A549 (cell line): ENCODE data around the gene SLC7A4. TPM values are rescaled to one million over a fixed set of nuclear protein-coding genes. Genes with fewer than 3 reads are reported as not detected.
A peak's percentile ranks its signal among the peaks of the same experiment; 100 is the strongest.

Experiments
- ATAC-seq, 2 experiments: fragments of 200-7000 bp in 1 of 2; fragments of >200 bp in 1 of 2; cut with Nextera tagmentation in 1 of 2; cut with Tn5 transposase in 1 of 2; 3 replicates each; pipeline versions ENCODE4 v1.8.0 to v1.9.1; 2018 to 2020; ENCODE audit warnings: mild to moderate bottlenecking in 1 of 2, moderate library complexity in 1 of 2
- CTCF ChIA-PET: fragments of 300-600 bp; sonication (Branson Sonifier 250); formaldehyde crosslinking; extraction: SDS; loops from one replicate; lab custom pipeline; 2021; ENCODE audit warnings: antibody characterized with exemption, inconsistent platforms; lab: Yijun Ruan, JAX
- POLR2A ChIA-PET: fragments of 350-600 bp; formaldehyde crosslinking; extraction: SDS; loops from one replicate; lab custom pipeline; 2021; ENCODE audit warnings: antibody characterized with exemption, inconsistent platforms; lab: Yijun Ruan, JAX
- DNase-seq, 2 experiments: peaks; one replicate each; pipeline versions ENCODE4 v3.0.0 to v3.0.0-alpha.2; 2011 to 2016; ENCODE audit warnings: low read depth in 1 of 2, low spot score in 1 of 2
- FAIRE-seq: peaks from 2 replicates; lab custom pipeline; 2011; peaks lifted over from hg19 to GRCh38; lab: Jason Lieb, UNC
- H3K27ac ChIP-seq, 2 experiments: fragments of >200 bp; sonication (Bioruptor Twin); formaldehyde crosslinking; 3 replicates each; pipeline ENCODE4 v1.5.1; 2016 to 2017
- H3K4me1 ChIP-seq: fragments of >200 bp; sonication (Bioruptor Twin); formaldehyde crosslinking; 3 replicates; pipeline ENCODE4 v1.6.1; 2016
- H3K4me2 ChIP-seq: fragments of >200 bp; sonication (Bioruptor Twin); formaldehyde crosslinking; 3 replicates; pipeline ENCODE4 v1.6.1; 2016
- H3K4me3 ChIP-seq: fragments of >200 bp; sonication (Bioruptor Twin); formaldehyde crosslinking; 3 replicates; pipeline ENCODE4 v1.5.1; 2016
- H3K9me3 ChIP-seq: fragments of >200 bp; sonication (Bioruptor Twin); formaldehyde crosslinking; 3 replicates; pipeline ENCODE4 v1.6.1; 2016
- BHLHE40 ChIP-seq: IDR thresholded peaks from 2 replicates; pipeline ENCODE4 v1.6.1; 2012; ENCODE audit warnings: low read depth, low read length, inconsistent platforms
- CBX8 ChIP-seq: fragments of 200-600 bp; sonication (generic); IDR thresholded peaks from 2 replicates; pipeline ENCODE4 v1.6.1; 2016
- CEBPB ChIP-seq, 2 experiments: fragments of >200 bp in 1 of 2; sonication (Bioruptor Twin) in 1 of 2; formaldehyde crosslinking in 1 of 2; IDR thresholded peaks; 2 replicates each; pipeline ENCODE4 v1.6.1; 2012 to 2016
- EHMT2 ChIP-seq: fragments of 200-600 bp; sonication (generic); IDR thresholded peaks from 2 replicates; pipeline ENCODE4 v1.6.1; 2016; ENCODE audit warnings: antibody characterized with exemption, low read depth, mild to moderate bottlenecking, moderate library complexity
- EP300 ChIP-seq, 2 experiments: fragments of >200 bp; sonication (Bioruptor Twin); formaldehyde crosslinking; IDR thresholded peaks; 2 replicates in 1 of 2; 3 replicates in 1 of 2; pipeline ENCODE4 v1.6.1; 2016 to 2017
- FOSB ChIP-seq: fragments of 250-450 bp; sonication (Bioruptor Pico); IDR thresholded peaks from 2 replicates; pipeline ENCODE4 v1.5.0; 2020; ENCODE audit warnings: mild to moderate bottlenecking, moderate library complexity
- FOXS1 ChIP-seq: fragments of 250-450 bp; sonication (Bioruptor Pico); IDR thresholded peaks from 2 replicates; pipeline ENCODE4 v1.5.0; 2020; ENCODE audit warnings: mild to moderate bottlenecking, moderate library complexity
- GATA3 ChIP-seq: IDR thresholded peaks from 2 replicates; pipeline ENCODE4 v1.6.1; 2012; ENCODE audit warnings: borderline replicate concordance
- JUN ChIP-seq, 2 experiments: fragments of >200 bp; sonication (Bioruptor Twin); formaldehyde crosslinking; IDR thresholded peaks; 2 replicates in 1 of 2; 3 replicates in 1 of 2; pipeline ENCODE4 v1.6.1; 2016 to 2017
- KDM1A ChIP-seq: fragments of 200-600 bp; sonication (generic); IDR thresholded peaks from 2 replicates; pipeline ENCODE4 v1.6.1; 2016; ENCODE audit warnings: low read depth, mild to moderate bottlenecking
- KDM5A ChIP-seq: fragments of 200-600 bp; sonication (generic); IDR thresholded peaks from 2 replicates; pipeline ENCODE4 v1.6.1; 2016; ENCODE audit warnings: antibody characterized with exemption, mild to moderate bottlenecking
- MYC ChIP-seq: IDR thresholded peaks from 2 replicates; pipeline ENCODE4 v1.6.1; 2012; ENCODE audit warnings: mild to moderate bottlenecking, inconsistent platforms, low read length, improper control_type of control experiment, borderline replicate concordance
- NR3C1 ChIP-seq: fragments of >200 bp; sonication (Bioruptor Twin); formaldehyde crosslinking; IDR thresholded peaks from 3 replicates; pipeline ENCODE4 v1.6.1; 2017
- RCOR1 ChIP-seq: fragments of 150-350 bp; IDR thresholded peaks from 2 replicates; pipeline ENCODE4 v1.6.1; 2014; ENCODE audit warnings: antibody characterized with exemption, low read length, low read depth
- SREBF2 ChIP-seq: fragments of 450-650 bp; IDR thresholded peaks from 2 replicates; pipeline ENCODE4 v1.6.1; 2014; ENCODE audit warnings: mild to moderate bottlenecking, moderate library complexity
- TP53 ChIP-seq: fragments of 250-450 bp; sonication (Bioruptor Pico); IDR thresholded peaks from 2 replicates; pipeline ENCODE4 v1.5.0; 2021; ENCODE audit warnings: mild to moderate bottlenecking, moderate library complexity
- WGBS: methylation state at CpG from one replicate; pipeline ENCODE4 v1.1.6; 2017; ENCODE audit errors: missing lambda C conversion rate; 5-methylcytosine and 5-hydroxymethylcytosine counted together
- polyA plus RNA-seq, 4 experiments: library from polyadenylated mRNA; depleted of rRNA in 3 of 4; stranded (reverse); fragments of >200 nt; fragmentation: RNase III in 1 of 4; extraction: RNeasy Plus Mini Kit Qiagen cat#74134 plus additional on column Dnase treatment in 1 of 4; gene quantifications; 2 replicates in 3 of 4; 3 replicates in 1 of 4; pipeline ENCODE4 v1.2.3, GENCODE V29; 2011 to 2017
- TF ChIP-seq, protein P1 (sequence below): IDR thresholded peaks from 2 replicates; pipeline ENCODE4 v1.6.1; 2012; ENCODE audit warnings: low read depth, borderline replicate concordance
- TF ChIP-seq, protein P2 (sequence below): fragments of >200 bp; sonication (Bioruptor Twin); formaldehyde crosslinking; IDR thresholded peaks from 3 replicates; pipeline ENCODE4 v1.5.1; 2016
- TF ChIP-seq, protein P3 (sequence below): IDR thresholded peaks from 2 replicates; pipeline ENCODE4 v1.6.1; 2012
- TF ChIP-seq, protein P4 (sequence below): fragments of 150-350 bp; IDR thresholded peaks from 2 replicates; pipeline ENCODE4 v1.6.1; 2014; ENCODE audit warnings: low read depth, mild to moderate bottlenecking, low read length
- TF ChIP-seq, protein P5 (sequence below): fragments of 450-650 bp; IDR thresholded peaks from 2 replicates; pipeline ENCODE4 v1.6.1; 2014; ENCODE audit warnings: antibody characterized with exemption

Gene SLC7A4
- polyA plus RNA-seq, 2 of the 4 experiments (the other 2 are of a cell fraction): not detected

DNA sequence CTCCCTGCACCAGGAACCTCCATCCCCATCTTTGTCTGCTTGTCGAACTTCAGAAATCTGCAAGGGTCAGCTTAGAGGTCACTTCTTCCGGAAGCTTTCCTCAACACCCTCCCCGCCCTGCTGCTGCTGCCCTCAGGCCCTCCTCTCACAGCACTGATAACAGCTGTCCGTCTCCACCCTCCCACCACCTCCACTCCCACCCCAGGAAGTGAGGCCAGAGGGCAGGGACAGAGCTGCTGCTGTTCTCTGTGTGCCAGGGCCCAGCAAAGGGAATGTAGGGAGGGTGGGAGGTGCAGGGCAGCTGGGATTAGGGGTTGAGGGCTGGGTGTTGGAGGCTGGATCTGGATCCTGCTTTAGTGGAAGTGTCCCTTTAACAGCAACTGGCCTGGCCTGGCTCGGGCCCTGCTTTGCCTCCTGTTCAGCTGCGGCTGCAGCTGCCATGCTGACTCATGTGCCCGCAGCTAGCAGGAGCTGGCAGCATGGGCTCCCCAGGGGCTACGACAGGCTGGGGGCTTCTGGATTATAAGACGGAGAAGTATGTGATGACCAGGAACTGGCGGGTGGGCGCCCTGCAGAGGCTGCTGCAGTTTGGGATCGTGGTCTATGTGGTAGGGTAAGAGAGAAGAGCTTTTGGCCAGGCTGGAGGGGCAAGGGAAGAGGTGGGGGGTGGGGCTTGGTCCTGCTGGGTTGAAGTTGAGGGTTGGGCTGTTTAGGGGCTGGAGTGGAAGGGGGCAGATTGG, 17.5 kb downstream of the SLC7A4 start, which contains the start of gene P2RX6:
P2RX6 (plus strand) TSS at position 440 of the 740 bp plus-strand sequence; CDS start at position 450, 10 bp downstream.
- no peak for FAIRE-seq

GRCh38 chr22:21014202-21014725, 18.1 kb downstream of the SLC7A4 start:
- Histone ChIP-seq H3K4me1 (peaks cover 18% of the 10 kb centered on the region), H3K9me3 (no peaks in the 10 kb centered on the region)
- TF ChIP-seq, protein P1, sequence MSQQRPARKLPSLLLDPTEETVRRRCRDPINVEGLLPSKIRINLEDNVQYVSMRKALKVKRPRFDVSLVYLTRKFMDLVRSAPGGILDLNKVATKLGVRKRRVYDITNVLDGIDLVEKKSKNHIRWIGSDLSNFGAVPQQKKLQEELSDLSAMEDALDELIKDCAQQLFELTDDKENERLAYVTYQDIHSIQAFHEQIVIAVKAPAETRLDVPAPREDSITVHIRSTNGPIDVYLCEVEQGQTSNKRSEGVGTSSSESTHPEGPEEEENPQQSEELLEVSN: peak; percentile 28; the same call in 1 of the 2 replicates
- TF ChIP-seq, protein P2, sequence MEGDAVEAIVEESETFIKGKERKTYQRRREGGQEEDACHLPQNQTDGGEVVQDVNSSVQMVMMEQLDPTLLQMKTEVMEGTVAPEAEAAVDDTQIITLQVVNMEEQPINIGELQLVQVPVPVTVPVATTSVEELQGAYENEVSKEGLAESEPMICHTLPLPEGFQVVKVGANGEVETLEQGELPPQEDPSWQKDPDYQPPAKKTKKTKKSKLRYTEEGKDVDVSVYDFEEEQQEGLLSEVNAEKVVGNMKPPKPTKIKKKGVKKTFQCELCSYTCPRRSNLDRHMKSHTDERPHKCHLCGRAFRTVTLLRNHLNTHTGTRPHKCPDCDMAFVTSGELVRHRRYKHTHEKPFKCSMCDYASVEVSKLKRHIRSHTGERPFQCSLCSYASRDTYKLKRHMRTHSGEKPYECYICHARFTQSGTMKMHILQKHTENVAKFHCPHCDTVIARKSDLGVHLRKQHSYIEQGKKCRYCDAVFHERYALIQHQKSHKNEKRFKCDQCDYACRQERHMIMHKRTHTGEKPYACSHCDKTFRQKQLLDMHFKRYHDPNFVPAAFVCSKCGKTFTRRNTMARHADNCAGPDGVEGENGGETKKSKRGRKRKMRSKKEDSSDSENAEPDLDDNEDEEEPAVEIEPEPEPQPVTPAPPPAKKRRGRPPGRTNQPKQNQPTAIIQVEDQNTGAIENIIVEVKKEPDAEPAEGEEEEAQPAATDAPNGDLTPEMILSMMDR: no peak
- TF ChIP-seq, protein P3, sequence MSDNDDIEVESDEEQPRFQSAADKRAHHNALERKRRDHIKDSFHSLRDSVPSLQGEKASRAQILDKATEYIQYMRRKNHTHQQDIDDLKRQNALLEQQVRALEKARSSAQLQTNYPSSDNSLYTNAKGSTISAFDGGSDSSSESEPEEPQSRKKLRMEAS: peak; percentile 43
- TF ChIP-seq, all 56 proteins: peak for 2
- DNase-seq: peak; percentile 70 to 74
- Histone ChIP-seq H3K4me3 (peak overlapping the region; percentile 44), H3K27ac (peak overlapping the region; percentile 68 to 80), H3K4me2 (peak overlapping the region; percentile 98)
- ChIA-PET CTCF (interaction anchor here (1.1 to 1.4 kb wide), 2 partner anchors 88 to 90 kb away, joined by 3 read pairs; no protein-coding TSS in a partner anchor), POLR2A (interaction anchor here (2.6 kb wide), 1 partner anchor 12 kb away, joined by 8 read pairs; the partner anchor contains the start of gene THAP7)
- no peak for FAIRE-seq
- peak; percentile 77 to 92 for ATAC-seq
- WGBS: 6% methylated on average over 13 of the region's 40 CpGs

More for the DNA sequence above, 17.5 kb downstream of the SLC7A4 start, which contains the start of gene P2RX6:
- CTCF ChIA-PET: interaction anchor here (0.7 to 1.4 kb wide), 4 partner anchors 47 to 90 kb away, joined by 3 to 4 read pairs (median 3); no protein-coding TSS in a partner anchor
- H3K9me3 ChIP-seq: no peaks in the 10 kb centered on the region
- TF ChIP-seq, protein P4, sequence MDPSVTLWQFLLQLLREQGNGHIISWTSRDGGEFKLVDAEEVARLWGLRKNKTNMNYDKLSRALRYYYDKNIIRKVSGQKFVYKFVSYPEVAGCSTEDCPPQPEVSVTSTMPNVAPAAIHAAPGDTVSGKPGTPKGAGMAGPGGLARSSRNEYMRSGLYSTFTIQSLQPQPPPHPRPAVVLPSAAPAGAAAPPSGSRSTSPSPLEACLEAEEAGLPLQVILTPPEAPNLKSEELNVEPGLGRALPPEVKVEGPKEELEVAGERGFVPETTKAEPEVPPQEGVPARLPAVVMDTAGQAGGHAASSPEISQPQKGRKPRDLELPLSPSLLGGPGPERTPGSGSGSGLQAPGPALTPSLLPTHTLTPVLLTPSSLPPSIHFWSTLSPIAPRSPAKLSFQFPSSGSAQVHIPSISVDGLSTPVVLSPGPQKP: no peak
- TF ChIP-seq BHLHE40 (no peak), FOXS1 (CRISPR knock-in tag) (no peak), EHMT2 (no peak)
- 19% methylated on average over 7 of the region's 12 CpGs for WGBS
- DNase-seq: peak in 1 of 2 experiments; percentile 17
- H3K27ac ChIP-seq: peak within 1 kb of the TSS; percentile 68 to 80
- peaks cover 18% of the 10 kb centered on the region for H3K4me1 ChIP-seq
- POLR2A ChIA-PET: interaction anchor here (0.6 to 2.6 kb wide), 2 partner anchors 9 to 13 kb away, joined by 3 to 8 read pairs; partner anchors contain the start of gene THAP7
- H3K4me3 ChIP-seq: peak within 1 kb of the TSS; percentile 44
- ATAC-seq: peak; percentile 61 to 74; a peak in 5 of 6 replicates
- peak within 1 kb of the TSS; percentile 98 for H3K4me2 ChIP-seq

DNA sequence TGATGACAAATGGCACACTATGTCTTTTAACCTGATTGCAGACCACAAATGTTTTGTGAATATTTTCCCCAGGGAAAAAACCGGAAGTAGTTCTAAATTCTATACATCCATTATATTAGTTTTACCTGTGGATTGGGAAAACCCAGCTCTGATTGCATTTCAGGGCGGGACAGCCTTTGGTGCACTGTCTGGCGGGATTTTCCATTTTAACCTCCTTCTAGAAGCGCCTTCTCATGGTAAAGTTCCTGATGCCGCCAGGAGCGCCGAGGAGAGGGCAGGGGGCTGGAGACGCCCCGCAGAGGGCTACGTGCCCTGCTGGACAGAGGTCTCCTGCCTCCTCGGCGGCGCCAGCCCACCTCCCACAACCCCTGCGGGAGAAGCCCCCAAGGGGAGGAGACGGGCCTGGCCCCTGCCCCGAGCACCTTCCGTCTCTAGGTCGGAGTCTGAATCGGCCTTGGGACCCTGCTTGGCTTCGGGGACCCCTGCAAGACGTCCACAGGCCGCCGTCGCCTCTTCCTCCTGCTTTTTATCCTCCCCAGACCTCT, 18.6 kb downstream of the SLC7A4 start:
- H3K27ac ChIP-seq: peak overlapping the region; percentile 68 to 80
- ATAC-seq: peak in 1 of 2 experiments; percentile 11; a peak in 2 of 6 replicates
- peaks cover 18% of the 10 kb centered on the region for H3K4me1 ChIP-seq
- no peak for FAIRE-seq
- peak overlapping the region; percentile 44 for H3K4me3 ChIP-seq
- H3K9me3 ChIP-seq: no peaks in the 10 kb centered on the region
- WGBS: 63% methylated on average over 16 of the region's 24 CpGs
- TF ChIP-seq JUN (IDR thresholded peaks at IDR 0.05) (no peak), CEBPB (IDR thresholded peaks at IDR 0.05) (no peak), EP300 (IDR thresholded peaks at IDR 0.05) (no peak), TP53 (CRISPR knock-in tag) (no peak), EHMT2 (no peak), KDM5A (no peak), FOSB (CRISPR knock-in tag) (no peak), CBX8 (no peak), RCOR1 (no peak), GATA3 (no peak), NR3C1 (no peak), KDM1A (no peak), SREBF2 (no peak), MYC (no peak)
- TF ChIP-seq, protein P5, sequence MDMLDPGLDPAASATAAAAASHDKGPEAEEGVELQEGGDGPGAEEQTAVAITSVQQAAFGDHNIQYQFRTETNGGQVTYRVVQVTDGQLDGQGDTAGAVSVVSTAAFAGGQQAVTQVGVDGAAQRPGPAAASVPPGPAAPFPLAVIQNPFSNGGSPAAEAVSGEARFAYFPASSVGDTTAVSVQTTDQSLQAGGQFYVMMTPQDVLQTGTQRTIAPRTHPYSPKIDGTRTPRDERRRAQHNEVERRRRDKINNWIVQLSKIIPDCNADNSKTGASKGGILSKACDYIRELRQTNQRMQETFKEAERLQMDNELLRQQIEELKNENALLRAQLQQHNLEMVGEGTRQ: no peak
- TF ChIP-seq, protein P3: no peak
- TF ChIP-seq, all 56 proteins: peak for 0
- DNase-seq: no peak
- CTCF ChIA-PET: no interaction called here
- H3K4me2 ChIP-seq: peak overlapping the region; percentile 98
- POLR2A ChIA-PET: interaction anchor here (2.6 kb wide), 1 partner anchor 12 kb away, joined by 8 read pairs; the partner anchor contains the start of gene THAP7
